NCI-H2196 treated with DMSO at 0.1 percent for 48 hours (cell line): ENCODE results near the gene LDLRAD4.

Experiments used
- DNase-seq: peaks from one replicate; lab custom pipeline; 2025; ENCODE audit not compliant: unreplicated experiment; lab: John Stamatoyannopoulos, UW

Gene LDLRAD4

GRCh38 chr18:13302457-13303225, 84.1 kb downstream of the LDLRAD4 start:
- no peak for DNase-seq

GRCh38 chr18:13303756-13304364, 85.3 kb downstream of the LDLRAD4 start:
- DNase-seq = no peak

GRCh38 chr18:13305301-13305700, 86.7 kb downstream of the LDLRAD4 start:
- no peak for DNase-seq

- DNase-seq = no peak
Observed at GRCh38 chr18:13306583-13306982, 88.0 kb downstream of the LDLRAD4 start.

- DNase-seq = no peak
Observed at GRCh38 chr18:13308369-13308768, 89.8 kb downstream of the LDLRAD4 start.

GRCh38 chr18:13309031-13309747, 90.6 kb downstream of the LDLRAD4 start:
- DNase-seq = no peak

GRCh38 chr18:13309748-13310670, 91.4 kb downstream of the LDLRAD4 start:
- no peak for DNase-seq

GRCh38 chr18:13311193-13311592, 92.6 kb downstream of the LDLRAD4 start:
- no peak for DNase-seq

GRCh38 chr18:13312515-13312914, 94.0 kb downstream of the LDLRAD4 start:
- no peak for DNase-seq

GRCh38 chr18:13313006-13313686, 94.6 kb downstream of the LDLRAD4 start:
- DNase-seq = no peak

- DNase-seq = no peak
Observed at GRCh38 chr18:13315000-13315399, 96.4 kb downstream of the LDLRAD4 start.

- no peak for DNase-seq
Observed at GRCh38 chr18:13316063-13316462, 97.5 kb downstream of the LDLRAD4 start.

- no peak for DNase-seq
Observed at GRCh38 chr18:13317801-13318200, 99.2 kb downstream of the LDLRAD4 start.

- no peak for DNase-seq
Observed at GRCh38 chr18:13318731-13319501, 100.4 kb downstream of the LDLRAD4 start.

- DNase-seq = no peak
Observed at GRCh38 chr18:13319629-13320028, 101.1 kb downstream of the LDLRAD4 start.

GRCh38 chr18:13320096-13320495, 101.5 kb downstream of the LDLRAD4 start:
- DNase-seq = no peak

GRCh38 chr18:13320891-13321425, 102.4 kb downstream of the LDLRAD4 start:
- DNase-seq = no peak

- no peak for DNase-seq
Observed at GRCh38 chr18:13321923-13322322, 103.4 kb downstream of the LDLRAD4 start.

GRCh38 chr18:13323186-13323585, 104.6 kb downstream of the LDLRAD4 start:
- DNase-seq = no peak
